HG03066 (cell line): ENCODE data around the gene TARDBP.
"Not testable (repeated sequence)": the region's sequence is repeated elsewhere in the genome, so short reads cannot be mapped to it uniquely, and the experiment has no call there.

Experiments
- ATAC-seq: cut with Tn5 transposase; IDR thresholded peaks from one replicate; pipeline ENCODE4 v1.9.1; 2021; ENCODE audit warnings: low read depth; ENCODE audit not compliant: unreplicated experiment

Gene TARDBP

GRCh38 chr1:11012260-11013159 lies at the start of gene TARDBP:
TSS of gene TARDBP (plus strand) at chr1:11012654. CDS start at chr1:11013728, 1,074 bp downstream.
- ATAC-seq = peak; percentile 90

- peak; percentile 54 for ATAC-seq
These were observed 46.8 kb upstream of the TARDBP start for GRCh38 chr1:10965546-10966226.

- no peak for ATAC-seq
These were observed 45.4 kb upstream of the TARDBP start for GRCh38 chr1:10967090-10967489.

DNA sequence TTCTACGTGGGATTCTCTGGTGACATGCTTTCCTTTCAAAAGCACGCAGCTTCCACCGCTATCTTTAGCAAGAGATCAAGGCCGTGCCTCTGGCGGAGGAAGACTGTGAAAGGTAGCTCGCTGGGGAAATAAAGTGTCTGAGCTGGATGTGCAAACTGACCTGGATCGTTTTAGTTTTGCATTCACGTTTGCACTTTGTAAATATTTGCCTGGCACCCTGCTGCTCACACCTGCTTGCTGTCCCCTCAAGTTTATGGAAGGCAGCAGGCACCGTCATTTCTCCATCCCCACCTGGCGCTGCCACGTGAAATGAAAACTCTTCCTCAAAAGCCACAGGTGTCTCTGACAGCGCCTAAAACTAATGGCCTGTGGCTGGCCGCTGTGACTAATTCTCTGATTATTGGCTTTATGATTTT lies 44.0 kb upstream of the TARDBP start:
- no peak for ATAC-seq

- no peak for ATAC-seq
These were observed 43.0 kb upstream of the TARDBP start for GRCh38 chr1:10969267-10969970.

- no peak for ATAC-seq
These were observed 42.5 kb upstream of the TARDBP start for GRCh38 chr1:10969971-10970332.

DNA sequence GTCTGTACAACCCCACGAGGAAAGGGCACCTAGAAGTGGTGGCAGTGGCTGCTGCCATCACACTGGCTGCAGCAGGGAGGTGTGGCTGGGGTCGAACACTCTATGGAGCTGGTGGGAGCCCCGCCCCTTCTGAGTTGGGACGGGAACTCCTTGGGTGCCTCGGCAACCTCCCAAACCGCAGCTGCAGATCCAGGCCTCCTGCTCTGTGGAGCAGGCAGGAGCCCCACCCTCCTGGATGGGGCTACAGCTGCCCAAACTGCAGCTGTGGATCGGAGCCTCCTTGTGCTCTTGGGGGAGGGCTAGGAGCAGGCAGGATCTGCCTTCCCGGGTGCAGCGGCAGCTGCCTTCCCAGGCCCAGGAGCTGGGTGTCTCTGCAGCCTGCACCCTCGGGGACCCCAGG lies 38.9 kb upstream of the TARDBP start:
- ATAC-seq = no peak

DNA sequence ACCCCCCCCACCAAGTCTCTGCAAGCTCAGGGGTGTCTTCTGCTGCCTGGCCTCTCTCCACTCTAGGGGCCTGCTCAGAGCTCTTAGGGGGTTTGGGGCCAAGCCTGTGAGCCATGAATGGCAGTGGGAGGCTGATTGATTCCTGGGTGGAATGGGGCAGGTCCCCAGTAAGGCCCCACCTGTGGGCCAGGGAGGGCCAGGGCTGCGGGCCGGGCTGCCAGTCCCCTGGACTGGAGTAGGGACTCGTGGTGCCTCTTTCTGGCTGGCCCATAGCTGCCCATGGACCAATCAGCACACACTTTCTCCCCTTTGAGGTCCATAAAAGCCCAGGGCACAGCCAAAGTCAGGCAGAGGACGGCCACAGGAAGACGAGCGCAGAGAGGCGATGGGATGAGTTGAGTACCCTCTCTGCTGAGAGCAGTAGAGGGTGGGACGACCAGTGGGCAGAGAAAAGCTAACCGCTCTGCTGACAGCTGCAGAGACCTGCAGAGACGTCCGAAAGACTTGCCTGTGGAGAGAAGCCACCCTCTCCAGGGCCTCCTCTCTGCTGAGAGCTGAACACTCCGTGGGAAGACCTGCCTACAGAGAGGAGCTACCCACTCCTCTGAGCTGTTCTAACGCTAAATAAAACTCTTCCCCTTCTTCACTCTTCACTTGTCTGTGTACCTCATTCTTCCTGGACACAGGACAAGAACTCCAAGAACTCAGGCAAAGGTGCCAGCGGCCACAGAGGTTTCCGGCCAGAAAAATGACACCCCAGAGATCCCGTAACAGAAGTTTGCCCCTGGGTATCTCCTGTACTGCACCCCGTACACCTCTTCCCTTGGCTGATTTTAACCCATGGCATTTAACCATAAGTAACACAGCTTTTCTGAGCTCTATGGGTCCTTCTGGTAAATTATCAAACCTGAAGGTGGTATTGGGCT lies 38.2 kb upstream of the TARDBP start:
- ATAC-seq = no peak

GRCh38 chr1:10975567-10976326 lies 36.7 kb upstream of the TARDBP start:
- no peak for ATAC-seq

- ATAC-seq = no peak
These were observed 33.7 kb upstream of the TARDBP start for GRCh38 chr1:10978719-10979118.

DNA sequence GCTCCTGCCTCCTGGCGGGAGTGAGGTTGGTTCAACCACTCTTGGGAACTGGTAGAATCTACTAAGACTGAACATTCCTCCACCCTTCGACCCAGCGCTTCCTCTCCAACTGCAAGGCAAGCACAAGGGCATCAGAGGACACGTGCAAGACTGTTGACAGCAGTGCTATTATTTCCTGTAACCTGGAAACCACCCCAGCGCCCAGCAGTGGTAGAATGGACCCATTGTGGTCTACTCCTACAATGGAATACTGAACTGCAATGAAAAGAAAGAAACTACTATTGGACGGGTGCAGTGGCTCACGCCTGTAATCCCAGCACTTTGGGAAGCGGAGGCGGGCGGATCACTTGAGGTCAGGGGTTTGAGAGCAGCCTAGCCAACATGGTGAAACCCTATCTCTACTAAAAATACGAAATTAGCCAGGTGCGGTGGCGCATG lies 33.0 kb upstream of the TARDBP start:
- ATAC-seq = no peak

GRCh38 chr1:10980094-10980577 lies 32.3 kb upstream of the TARDBP start:
- no peak for ATAC-seq

DNA sequence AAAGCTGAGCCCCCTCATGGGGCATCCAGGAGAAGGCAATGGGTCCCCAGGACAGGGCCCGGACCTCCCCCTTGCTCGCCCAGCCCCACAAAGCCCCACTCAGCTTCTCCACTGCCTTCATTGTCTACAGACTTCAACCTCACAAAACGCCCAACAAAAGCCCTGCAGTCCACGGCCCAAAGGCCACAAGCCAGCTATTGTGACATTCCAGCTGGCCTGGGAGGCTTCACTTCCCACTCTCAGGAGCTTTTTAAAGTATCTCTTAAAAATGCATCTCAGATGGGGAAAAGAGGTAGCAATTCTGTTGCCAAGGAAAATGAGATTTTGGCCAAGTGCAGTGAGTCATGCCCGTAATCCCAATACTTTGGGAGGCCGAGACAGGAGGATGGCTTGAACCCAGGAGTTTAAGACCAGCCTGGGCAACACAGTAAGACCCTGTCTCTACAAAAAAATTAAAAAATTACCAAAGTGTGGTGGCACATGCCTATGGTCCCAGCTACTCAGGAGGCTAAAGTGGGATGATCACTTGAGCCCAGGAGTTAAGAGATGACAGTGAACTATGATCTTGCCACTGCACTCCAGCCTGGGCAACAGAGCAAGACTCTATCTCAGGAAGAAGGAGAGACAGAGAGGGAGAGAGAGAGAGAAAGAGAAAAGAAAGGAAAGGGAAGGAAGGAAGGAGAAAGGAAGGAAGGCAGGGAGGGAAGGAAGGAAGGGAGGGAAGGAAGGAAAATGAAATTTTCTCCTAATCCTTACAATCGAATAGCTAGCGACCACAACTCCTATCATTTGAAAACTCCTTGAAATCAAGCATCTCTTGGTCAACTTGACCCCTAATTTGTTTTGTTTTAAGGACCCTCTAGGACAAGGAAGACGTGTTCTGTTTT lies 31.4 kb upstream of the TARDBP start:
- ATAC-seq = no peak

GRCh38 chr1:10986525-10986890 lies 25.9 kb upstream of the TARDBP start:
- peak; percentile 14 for ATAC-seq

GRCh38 chr1:10987840-10988417 lies 24.5 kb upstream of the TARDBP start:
- no peak for ATAC-seq

DNA sequence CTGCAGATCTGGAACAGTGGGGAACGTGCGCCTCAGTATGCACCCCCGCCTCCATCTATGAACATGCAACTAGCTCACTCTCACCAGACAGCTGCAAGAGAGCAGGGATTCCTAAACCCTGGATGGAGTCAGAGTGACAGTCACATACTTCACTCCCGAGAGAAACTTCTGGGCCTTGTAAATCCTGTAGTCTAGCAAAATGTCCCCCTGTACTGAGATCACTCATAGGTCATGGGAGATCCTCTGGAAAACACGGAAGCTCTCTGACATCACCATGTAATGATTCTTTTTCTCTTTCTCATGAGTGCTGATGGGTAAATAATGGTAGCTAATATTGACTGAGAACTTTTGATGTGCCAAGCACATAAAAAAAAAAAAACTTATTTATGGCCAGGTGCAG lies 23.4 kb upstream of the TARDBP start:
- no peak for ATAC-seq

- not testable (repeated sequence) for ATAC-seq
These were observed 22.4 kb upstream of the TARDBP start for GRCh38 chr1:10989920-10990516.

- ATAC-seq = no peak
These were observed 21.6 kb upstream of the TARDBP start for GRCh38 chr1:10990828-10991227.
